ENCODE results near the gene ANKRD33.

DNA sequence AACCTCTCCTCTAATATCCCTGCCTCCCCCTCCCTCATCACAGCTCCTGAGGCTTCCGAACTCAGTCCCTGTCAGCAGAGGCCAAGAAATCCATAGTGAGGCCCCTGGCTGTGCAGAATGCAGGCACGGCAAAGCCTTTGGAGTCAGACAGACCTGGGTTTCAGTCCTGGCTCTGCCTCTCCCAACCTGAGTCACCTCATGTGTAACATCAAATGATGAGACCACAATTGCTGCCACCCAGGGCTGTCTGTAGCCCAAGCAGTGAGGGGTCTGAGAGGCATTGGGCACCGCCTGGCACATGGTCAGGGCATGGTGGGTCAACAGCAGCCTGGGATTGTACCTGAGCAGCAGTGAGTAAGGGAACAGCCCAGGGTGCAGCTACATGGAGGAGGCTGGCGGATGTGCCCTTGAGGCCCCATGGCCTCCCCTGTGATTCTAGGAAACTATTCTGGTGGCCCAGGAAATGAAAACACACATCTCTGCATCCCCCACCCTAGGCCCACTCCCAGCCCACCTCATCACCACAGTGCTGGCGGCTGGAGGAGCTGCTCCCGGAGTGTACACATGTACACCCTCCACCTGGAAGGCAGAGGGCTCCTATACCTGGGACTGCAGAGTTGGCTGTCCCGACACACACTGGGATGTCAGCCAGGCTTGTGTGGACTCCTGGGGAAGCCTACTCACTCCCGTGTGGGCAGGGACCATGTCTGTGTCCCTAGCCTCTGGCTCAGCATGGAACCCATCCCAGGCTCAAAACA, 7.7 kb downstream of the ANKRD33 start:
- TF ChIP-seq POLR2A (IDR thresholded peaks at IDR 0.05) = no peak
- TF ChIP-seq, protein P1, sequence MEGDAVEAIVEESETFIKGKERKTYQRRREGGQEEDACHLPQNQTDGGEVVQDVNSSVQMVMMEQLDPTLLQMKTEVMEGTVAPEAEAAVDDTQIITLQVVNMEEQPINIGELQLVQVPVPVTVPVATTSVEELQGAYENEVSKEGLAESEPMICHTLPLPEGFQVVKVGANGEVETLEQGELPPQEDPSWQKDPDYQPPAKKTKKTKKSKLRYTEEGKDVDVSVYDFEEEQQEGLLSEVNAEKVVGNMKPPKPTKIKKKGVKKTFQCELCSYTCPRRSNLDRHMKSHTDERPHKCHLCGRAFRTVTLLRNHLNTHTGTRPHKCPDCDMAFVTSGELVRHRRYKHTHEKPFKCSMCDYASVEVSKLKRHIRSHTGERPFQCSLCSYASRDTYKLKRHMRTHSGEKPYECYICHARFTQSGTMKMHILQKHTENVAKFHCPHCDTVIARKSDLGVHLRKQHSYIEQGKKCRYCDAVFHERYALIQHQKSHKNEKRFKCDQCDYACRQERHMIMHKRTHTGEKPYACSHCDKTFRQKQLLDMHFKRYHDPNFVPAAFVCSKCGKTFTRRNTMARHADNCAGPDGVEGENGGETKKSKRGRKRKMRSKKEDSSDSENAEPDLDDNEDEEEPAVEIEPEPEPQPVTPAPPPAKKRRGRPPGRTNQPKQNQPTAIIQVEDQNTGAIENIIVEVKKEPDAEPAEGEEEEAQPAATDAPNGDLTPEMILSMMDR (IDR thresholded peaks at IDR 0.05) = no peak

Data from esophagus squamous epithelium (tissue), 4 donors.